NCI-H187 treated with DMSO at 0.1 percent for 48 hours (cell line): Measurements from ENCODE around the gene NR5A1.

Source experiments
- DNase-seq: peaks from one replicate; lab custom pipeline; 2025; lab: John Stamatoyannopoulos, UW

The NR5A1 gene

DNA sequence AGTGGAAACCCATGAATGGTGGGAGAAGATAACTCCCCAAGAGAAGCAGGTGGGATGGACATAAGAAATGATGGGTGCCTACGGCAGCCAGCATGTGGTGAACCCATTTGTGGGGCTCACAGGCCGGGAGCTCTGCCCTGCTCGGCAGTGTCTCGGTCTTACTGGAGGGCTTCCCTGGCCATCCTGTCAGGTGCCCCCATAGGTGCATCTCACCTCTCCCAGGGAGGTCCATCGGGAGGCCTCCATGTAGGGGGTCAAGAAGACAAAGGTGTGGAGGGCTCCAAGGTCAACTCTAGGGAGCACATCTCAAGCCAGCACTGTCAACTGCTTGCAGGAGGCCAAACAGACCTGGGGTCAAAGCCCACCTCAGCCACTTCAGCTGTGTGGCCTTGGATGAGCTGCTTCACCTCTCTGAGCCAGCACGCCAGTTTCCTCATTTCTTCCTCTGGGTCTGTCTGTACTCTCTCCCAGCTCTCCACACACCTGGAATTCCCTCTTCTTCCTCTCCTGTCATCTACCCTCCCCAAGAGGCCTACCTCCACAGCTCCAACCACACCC, 67.4 kb downstream of the NR5A1 start:
- DNase-seq = no peak

DNA sequence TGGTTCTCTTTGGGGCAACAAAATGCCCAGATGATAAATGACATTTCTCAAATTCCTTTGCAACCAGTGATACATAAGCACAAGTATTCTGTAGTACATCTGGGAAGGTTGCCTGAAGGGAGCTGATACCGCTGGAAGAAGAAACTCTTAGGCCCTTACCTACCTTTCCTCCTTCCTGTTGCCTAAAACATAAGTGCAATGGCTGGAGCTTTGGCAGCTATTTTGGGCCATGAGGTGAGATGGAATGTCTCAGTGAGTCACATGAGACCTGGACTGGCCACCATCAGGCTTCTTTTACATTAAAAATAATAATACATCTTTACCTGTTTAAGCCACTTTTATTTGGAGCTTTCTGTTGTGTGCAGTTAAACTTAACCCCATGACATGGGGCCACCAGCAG, 68.1 kb downstream of the NR5A1 start:
- DNase-seq = no peak

DNA sequence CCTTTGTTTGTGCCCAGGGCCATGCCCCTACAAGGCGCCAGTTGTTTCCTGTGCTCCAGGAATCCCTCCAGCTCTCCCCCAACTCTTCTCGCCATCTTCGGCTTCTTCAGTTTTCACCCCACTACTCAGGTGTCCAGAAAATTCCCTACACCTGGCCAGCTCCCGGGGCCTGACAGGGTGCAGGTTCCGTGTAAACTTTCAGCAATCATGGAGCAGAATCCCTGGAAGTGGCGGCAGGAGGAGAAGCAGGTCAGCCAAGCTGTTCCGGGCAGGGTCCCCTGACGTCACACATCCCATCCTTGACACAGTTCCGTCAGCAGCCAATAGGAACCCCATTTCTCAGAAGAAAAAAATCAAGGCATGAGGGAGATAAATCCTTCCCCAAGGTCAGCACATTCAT, 69.1 kb downstream of the NR5A1 start:
- no peak for DNase-seq

DNA sequence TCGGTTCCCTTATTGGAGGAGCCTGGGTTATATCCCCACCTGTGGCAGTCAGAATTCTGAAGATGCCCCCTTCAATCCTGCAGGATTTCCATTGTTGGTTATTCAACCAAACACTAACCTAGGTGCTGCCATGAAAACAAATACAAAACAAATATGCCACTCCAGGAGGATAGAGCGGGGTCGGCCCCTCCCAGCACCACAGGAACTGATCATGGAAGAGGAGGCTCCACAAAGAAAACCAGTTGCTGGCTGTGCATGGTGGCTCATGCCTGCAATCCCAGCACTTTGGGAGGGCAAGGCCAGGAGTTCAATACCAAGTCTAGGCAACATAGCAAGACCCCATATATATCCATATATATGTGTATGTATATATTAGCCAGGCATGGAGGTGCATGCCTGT, 70.1 kb downstream of the NR5A1 start:
- DNase-seq = no peak

DNA sequence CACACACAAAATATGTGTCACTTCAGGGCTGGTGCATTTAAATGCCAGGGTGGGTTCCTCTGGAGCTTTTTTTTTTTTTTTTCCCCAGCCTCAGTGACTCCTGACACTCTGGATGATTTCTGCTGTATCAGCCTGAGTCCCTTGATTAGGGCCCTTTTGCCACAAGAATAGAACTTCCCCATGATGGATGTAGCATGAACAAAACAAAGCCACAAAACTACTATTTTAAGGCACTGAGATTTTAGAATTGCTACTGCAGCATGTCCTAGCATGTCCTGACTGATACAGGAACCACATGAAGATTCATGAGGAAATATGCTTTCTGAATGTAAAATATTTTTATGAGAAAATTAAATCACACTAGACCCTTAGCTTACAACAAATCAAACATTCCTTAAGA, 70.9 kb downstream of the NR5A1 start:
- DNase-seq = no peak
